COLO829 (cell line): ENCODE measurements around the gene CRISPLD2.

ENCODE experiments used
- DNase-seq: peaks from one replicate; pipeline ENCODE4 v3.0.0; 2012; ENCODE audit warnings: low spot score

CRISPLD2 gene

GRCh38 chr16:84884596-84885341, 65.0 kb downstream of the CRISPLD2 start:
- DNase-seq, result peak; percentile 76

- DNase-seq, result no peak
These were observed 65.6 kb downstream of the CRISPLD2 start for GRCh38 chr16:84885342-84885910.

- no peak for DNase-seq
These were observed 66.8 kb downstream of the CRISPLD2 start for GRCh38 chr16:84886497-84887090.

- no peak for DNase-seq
These were observed 67.4 kb downstream of the CRISPLD2 start for GRCh38 chr16:84887207-84887606.

GRCh38 chr16:84888450-84888849, 68.7 kb downstream of the CRISPLD2 start:
- DNase-seq, result no peak

- DNase-seq, result no peak
These were observed 69.3 kb downstream of the CRISPLD2 start for GRCh38 chr16:84889066-84889465.

GRCh38 chr16:84890427-84890826, 70.6 kb downstream of the CRISPLD2 start:
- no peak for DNase-seq

GRCh38 chr16:84891149-84891795, 71.5 kb downstream of the CRISPLD2 start:
- DNase-seq, result no peak

- DNase-seq, result no peak
These were observed 72.3 kb downstream of the CRISPLD2 start for GRCh38 chr16:84892097-84892496.

GRCh38 chr16:84893467-84893848, 73.7 kb downstream of the CRISPLD2 start:
- DNase-seq, result no peak

GRCh38 chr16:84893849-84894599, 74.2 kb downstream of the CRISPLD2 start:
- DNase-seq, result no peak

GRCh38 chr16:84895016-84895415, 75.2 kb downstream of the CRISPLD2 start:
- no peak for DNase-seq

GRCh38 chr16:84896847-84897246, 77.1 kb downstream of the CRISPLD2 start:
- no peak for DNase-seq

GRCh38 chr16:84897911-84898377, 78.2 kb downstream of the CRISPLD2 start:
- DNase-seq, result no peak

- no peak for DNase-seq
These were observed 78.7 kb downstream of the CRISPLD2 start for GRCh38 chr16:84898447-84898846.

- no peak for DNase-seq
These were observed 79.6 kb downstream of the CRISPLD2 start for GRCh38 chr16:84899414-84899813.

GRCh38 chr16:84905965-84906460, 86.2 kb downstream of the CRISPLD2 start:
- DNase-seq, result no peak

GRCh38 chr16:84907051-84907450, 87.3 kb downstream of the CRISPLD2 start:
- DNase-seq, result no peak

GRCh38 chr16:84907575-84907974, 87.8 kb downstream of the CRISPLD2 start:
- no peak for DNase-seq

- no peak for DNase-seq
These were observed 89.8 kb downstream of the CRISPLD2 start for GRCh38 chr16:84909476-84910085.

GRCh38 chr16:84911486-84912216, 91.9 kb downstream of the CRISPLD2 start:
- DNase-seq, result no peak
